Mesodermal cell (in vitro differentiated cells): ENCODE measurements around the gene SDHAF4.
"Not testable (repeated sequence)": the region's sequence is repeated elsewhere in the genome, so short reads cannot be mapped to it uniquely, and the experiment has no call there.

Source experiments
- H3K27ac ChIP-seq: 2 replicates; pipeline ENCODE4 v1.7.0; 2013; ENCODE audit warnings: mild to moderate bottlenecking, low read depth, low read length, moderate library complexity; ENCODE audit not compliant: severe bottlenecking
- H3K36me3 ChIP-seq: 2 replicates; pipeline ENCODE4 v1.7.1; 2013; ENCODE audit warnings: mild to moderate bottlenecking, low read length, moderate library complexity; ENCODE audit not compliant: control insufficient read depth, insufficient read depth
- H3K4me1 ChIP-seq: one replicate; pipeline ENCODE4 v1.7.1; 2013; ENCODE audit warnings: mild to moderate bottlenecking, low read length; ENCODE audit not compliant: insufficient read depth, control insufficient read depth, poor library complexity, severe bottlenecking
- H3K4me3 ChIP-seq: 2 replicates; pipeline ENCODE4 v1.7.0; 2013; ENCODE audit warnings: low read length, control low read depth, mild to moderate bottlenecking; ENCODE audit not compliant: insufficient read depth, poor library complexity, severe bottlenecking; ENCODE audit errors: extremely low read depth
- H3K9me3 ChIP-seq: 2 replicates; pipeline ENCODE4 v1.7.1; 2013; ENCODE audit warnings: mild to moderate bottlenecking, low read length, moderate library complexity; ENCODE audit not compliant: control insufficient read depth
- whole genome bisulfite sequencing, 2 experiments: methylation state at CpG; one replicate each; pipeline ENCODE4 v1.1.5; 2013; ENCODE audit warnings: missing lambda C conversion rate in 2 of 2; ENCODE audit not compliant: insufficient coverage in 2 of 2; 5-methylcytosine and 5-hydroxymethylcytosine counted together

Gene SDHAF4

DNA sequence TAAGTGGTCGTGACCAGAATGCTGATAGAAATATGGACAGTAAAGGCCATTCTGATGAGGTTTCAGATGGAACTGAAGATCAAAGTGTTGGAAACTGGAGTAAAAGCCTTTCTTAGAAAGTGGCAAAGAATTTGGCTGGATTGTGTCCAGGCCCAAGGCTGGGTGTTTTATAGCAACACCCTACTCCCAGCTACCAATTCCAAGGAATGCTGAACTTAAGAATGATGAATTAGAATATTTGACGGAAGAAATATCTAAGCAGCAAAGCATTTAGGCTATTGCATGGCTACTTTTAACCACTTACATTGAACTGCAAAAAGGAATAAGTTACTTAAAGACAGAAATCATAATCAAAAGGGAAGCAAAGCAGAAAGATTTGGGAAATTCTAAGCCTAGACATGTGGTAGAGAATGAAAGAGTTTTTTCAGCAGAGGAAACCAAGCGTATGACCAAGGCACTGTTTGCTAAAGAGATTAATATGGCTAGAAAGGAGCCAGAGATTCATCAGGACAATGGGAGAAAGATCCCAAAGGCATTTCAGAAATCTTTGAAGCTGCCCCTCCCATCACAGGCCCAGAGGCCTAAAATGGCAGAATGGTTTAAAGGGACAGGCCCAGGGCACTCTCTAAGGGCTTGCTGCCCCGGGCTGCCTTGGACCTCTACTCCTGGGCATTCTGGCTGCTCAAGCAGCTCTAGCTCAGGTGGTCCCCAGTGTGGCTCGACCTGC, 25.8 kb downstream of the SDHAF4 start:
- Histone ChIP-seq H3K36me3 (peaks cover 4% of the 10 kb centered on the region), H3K4me3 (no peak overlapping the region), H3K9me3 (no peaks in the 10 kb centered on the region), H3K4me1 (no peaks in the 10 kb centered on the region), H3K27ac (no peak overlapping the region)
- 90 to 95% methylated on average over 4 of the region's 5 CpGs for WGBS, 2 experiments

GRCh38 chr6:70593118-70593486, 26.4 kb downstream of the SDHAF4 start:
- Histone ChIP-seq H3K27ac (no peak overlapping the region), H3K36me3 (peaks cover 4% of the 10 kb centered on the region), H3K4me3 (no peak overlapping the region), H3K4me1 (no peaks in the 10 kb centered on the region), H3K9me3 (no peaks in the 10 kb centered on the region)
- 89 to 95% methylated on average over 3 of the region's 3 CpGs for WGBS, 2 experiments

GRCh38 chr6:70599187-70599586, 32.5 kb downstream of the SDHAF4 start:
- H3K27ac ChIP-seq, result no peak overlapping the region
- H3K9me3 ChIP-seq, result no peaks in the 10 kb centered on the region
- 87 to 90% methylated on average over 3 to 4 of the region's 4 CpGs for WGBS, 2 experiments
- H3K4me3 ChIP-seq, result no peak overlapping the region
- H3K4me1 ChIP-seq, result no peaks in the 10 kb centered on the region
- no peaks in the 10 kb centered on the region for H3K36me3 ChIP-seq

GRCh38 chr6:70601014-70601413, 34.3 kb downstream of the SDHAF4 start:
- H3K27ac ChIP-seq, result no peak overlapping the region

GRCh38 chr6:70604254-70604653, 37.5 kb downstream of the SDHAF4 start:
- no peak overlapping the region for H3K27ac ChIP-seq
- H3K4me3 ChIP-seq, result no peak overlapping the region
- no peaks in the 10 kb centered on the region for H3K36me3 ChIP-seq
- H3K4me1 ChIP-seq, result no peaks in the 10 kb centered on the region
- no peaks in the 10 kb centered on the region for H3K9me3 ChIP-seq
- 83 to 94% methylated on average over 3 to 5 of the region's 6 CpGs for WGBS, 2 experiments

More at GRCh38 chr6:70601014-70601413, 34.3 kb downstream of the SDHAF4 start:
- WGBS, 2 experiments, result 81 to 89% methylated on average over 2 to 3 of the region's 3 CpGs
- no peaks in the 10 kb centered on the region for H3K4me1 ChIP-seq
- no peaks in the 10 kb centered on the region for H3K9me3 ChIP-seq
- no peaks in the 10 kb centered on the region for H3K36me3 ChIP-seq
- no peak overlapping the region for H3K4me3 ChIP-seq

DNA sequence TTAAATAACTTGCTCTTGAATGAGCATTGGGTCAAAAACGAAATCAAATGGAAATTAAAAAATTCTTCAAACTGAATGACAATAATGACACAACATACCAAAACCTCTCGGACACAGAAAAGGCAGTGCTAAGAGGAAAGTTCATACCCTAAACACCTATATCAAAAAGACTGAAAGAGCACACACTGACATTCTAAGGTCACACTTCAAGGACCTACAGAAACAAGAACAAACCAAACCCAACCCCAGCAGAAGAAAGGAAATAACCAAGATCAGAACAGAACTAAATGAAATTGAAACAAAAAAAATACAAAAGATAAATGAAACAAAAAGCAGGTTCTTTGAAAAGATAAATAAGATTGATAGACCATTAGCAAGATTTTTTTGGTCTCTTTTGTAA, 40.6 kb downstream of the SDHAF4 start:
- not testable (repeated sequence) for H3K36me3 ChIP-seq, H3K9me3 ChIP-seq, H3K27ac ChIP-seq, H3K4me3 ChIP-seq, H3K4me1 ChIP-seq
- 80% methylated on average over 1 of the region's 2 CpGs; no CpG with 5 or more reads in 1 of the 2 experiments for WGBS, 2 experiments

DNA sequence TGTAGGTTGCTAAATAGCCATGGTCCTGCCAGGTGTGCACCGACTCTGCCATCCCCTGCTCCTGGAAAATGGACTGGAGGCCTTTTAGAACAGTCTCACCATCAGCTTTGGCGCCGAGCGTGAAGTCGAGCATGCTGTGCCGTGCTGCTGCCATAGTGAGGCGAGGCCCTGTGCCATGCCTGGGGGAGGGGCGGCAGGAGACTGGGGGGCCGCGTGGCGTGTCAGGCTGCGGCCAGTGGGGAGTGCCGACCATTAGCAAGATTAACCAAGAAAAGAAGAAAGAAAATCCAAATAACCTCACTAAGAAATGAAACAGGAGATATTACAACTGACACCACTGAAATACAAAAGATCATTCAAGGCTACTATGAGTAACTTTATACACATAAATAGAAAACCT, 42.5 kb downstream of the SDHAF4 start:
- not testable (repeated sequence) for H3K4me1 ChIP-seq, H3K36me3 ChIP-seq, H3K9me3 ChIP-seq, H3K27ac ChIP-seq, H3K4me3 ChIP-seq
- 85 to 96% methylated on average over 7 of the region's 13 CpGs for WGBS, 2 experiments

- Histone ChIP-seq H3K4me1 (no peaks in the 10 kb centered on the region), H3K4me3 (no peak overlapping the region), H3K9me3 (no peaks in the 10 kb centered on the region), H3K27ac (no peak overlapping the region), H3K36me3 (no peaks in the 10 kb centered on the region)
- 78 to 87% methylated on average over 2 to 3 of the region's 3 CpGs for WGBS, 2 experiments
Observed at GRCh38 chr6:70616728-70617260, 50.1 kb downstream of the SDHAF4 start.

DNA sequence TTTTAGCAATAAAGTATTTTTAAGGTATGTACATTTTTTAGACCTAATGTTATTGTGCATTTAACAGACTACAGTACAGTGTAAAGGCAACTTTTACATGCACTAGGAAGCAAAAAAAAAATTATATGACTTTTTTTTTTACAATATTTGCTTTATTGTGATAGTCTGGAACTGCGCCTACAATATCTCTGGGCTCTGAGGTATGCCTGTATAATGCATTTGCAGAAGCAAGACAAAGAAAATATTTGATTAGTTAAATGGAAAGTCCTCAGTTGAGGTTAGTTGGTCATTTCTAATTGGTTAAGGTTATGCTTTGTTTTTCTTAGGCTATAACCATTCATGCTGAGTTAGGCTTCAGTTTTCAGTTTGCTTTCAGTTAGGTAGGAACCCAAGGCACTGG, 54.0 kb downstream of the SDHAF4 start:
- WGBS, 2 experiments, result 100% methylated on average over 1 of the region's 1 CpG; no CpG with 5 or more reads in 1 of the 2 experiments
- H3K36me3 ChIP-seq, result no peaks in the 10 kb centered on the region
- no peaks in the 10 kb centered on the region for H3K9me3 ChIP-seq
- H3K27ac ChIP-seq, result no peak overlapping the region
- no peak overlapping the region for H3K4me3 ChIP-seq
- H3K4me1 ChIP-seq, result no peaks in the 10 kb centered on the region

GRCh38 chr6:70622461-70622860, 55.7 kb downstream of the SDHAF4 start:
- no peaks in the 10 kb centered on the region for H3K36me3 ChIP-seq
- H3K27ac ChIP-seq, result no peak overlapping the region
- H3K4me3 ChIP-seq, result no peak overlapping the region
- no peaks in the 10 kb centered on the region for H3K9me3 ChIP-seq
- 80% methylated on average over 1 of the region's 1 CpG; no CpG with 5 or more reads in 1 of the 2 experiments for WGBS, 2 experiments
- no peaks in the 10 kb centered on the region for H3K4me1 ChIP-seq

- H3K27ac ChIP-seq, result no peak overlapping the region
- H3K4me1 ChIP-seq, result no peaks in the 10 kb centered on the region
- H3K9me3 ChIP-seq, result no peaks in the 10 kb centered on the region
- no peak overlapping the region for H3K4me3 ChIP-seq
- no peaks in the 10 kb centered on the region for H3K36me3 ChIP-seq
Observed at GRCh38 chr6:70625436-70625835, 58.7 kb downstream of the SDHAF4 start.
